NCI-H748 (cell line): ENCODE measurements around the gene PLXNB2.
"Not testable (repeated sequence)": the region's sequence is repeated elsewhere in the genome, so short reads cannot be mapped to it uniquely, and the experiment has no call there.

ENCODE experiments used
- DNase-seq: peaks from one replicate; lab custom pipeline; 2025; ENCODE audit not compliant: unreplicated experiment; lab: John Stamatoyannopoulos, UW

The PLXNB2 gene

DNA sequence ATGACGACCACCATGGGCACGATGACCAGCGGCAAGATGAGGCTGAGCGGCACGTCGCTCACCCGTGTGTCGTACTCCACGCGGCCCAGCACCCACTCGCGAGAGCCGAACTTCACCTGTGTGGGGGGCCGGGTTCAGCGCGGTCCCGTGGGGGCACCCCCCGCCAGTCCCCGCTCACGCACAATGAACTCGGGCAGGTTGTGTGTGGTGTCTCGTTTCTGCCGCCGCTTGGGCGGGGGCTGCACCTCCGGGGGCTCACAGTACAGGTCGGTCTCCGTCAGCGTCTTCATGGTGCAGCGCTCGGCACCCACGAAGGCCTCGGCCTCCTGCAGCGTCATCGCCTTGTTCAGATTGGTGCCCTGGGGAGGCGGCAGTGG is 26.1 kb downstream of the PLXNB2 start:
- no peak for DNase-seq

GRCh38 chr22:50280708-50281383 is 26.6 kb downstream of the PLXNB2 start:
- no peak for DNase-seq

DNA sequence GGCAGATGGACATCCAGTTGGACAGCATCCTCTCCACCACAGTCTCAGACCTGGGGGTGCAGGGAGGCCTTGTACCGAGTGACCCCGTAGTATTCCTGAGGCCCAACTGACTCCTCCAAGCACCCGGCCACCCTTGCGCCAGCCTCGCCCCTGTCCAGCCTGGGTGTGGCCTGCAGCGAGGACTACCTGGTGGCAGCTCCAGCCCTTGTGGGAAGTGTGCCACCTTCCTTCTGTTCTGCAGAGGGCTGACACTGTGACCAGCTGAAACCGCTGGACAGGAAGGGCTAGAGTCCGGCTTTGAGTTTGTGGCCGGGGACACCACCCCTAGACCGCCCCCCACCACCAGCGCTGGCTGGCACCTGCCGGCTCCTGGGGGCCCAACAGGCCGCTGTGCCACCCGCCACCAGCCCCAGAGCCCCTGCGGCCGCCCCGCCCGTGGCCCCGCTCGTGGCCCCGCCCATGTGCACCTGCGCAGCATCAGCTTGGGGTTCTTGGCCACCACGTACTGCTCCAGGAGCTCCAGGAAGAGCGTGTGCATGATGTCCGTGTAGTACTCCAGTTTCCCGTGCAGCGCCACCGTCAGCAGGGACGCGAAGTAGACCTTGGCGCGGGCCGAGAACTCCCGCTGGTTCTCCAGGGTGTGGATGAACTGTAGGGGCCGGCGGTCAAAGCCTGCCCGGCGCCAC is 27.3 kb downstream of the PLXNB2 start:
- DNase-seq: no peak

- no peak for DNase-seq
Measured at GRCh38 chr22:50278956-50279619, 28.4 kb downstream of the PLXNB2 start.

- no peak for DNase-seq
Measured at GRCh38 chr22:50278461-50278860, 29.0 kb downstream of the PLXNB2 start.

DNA sequence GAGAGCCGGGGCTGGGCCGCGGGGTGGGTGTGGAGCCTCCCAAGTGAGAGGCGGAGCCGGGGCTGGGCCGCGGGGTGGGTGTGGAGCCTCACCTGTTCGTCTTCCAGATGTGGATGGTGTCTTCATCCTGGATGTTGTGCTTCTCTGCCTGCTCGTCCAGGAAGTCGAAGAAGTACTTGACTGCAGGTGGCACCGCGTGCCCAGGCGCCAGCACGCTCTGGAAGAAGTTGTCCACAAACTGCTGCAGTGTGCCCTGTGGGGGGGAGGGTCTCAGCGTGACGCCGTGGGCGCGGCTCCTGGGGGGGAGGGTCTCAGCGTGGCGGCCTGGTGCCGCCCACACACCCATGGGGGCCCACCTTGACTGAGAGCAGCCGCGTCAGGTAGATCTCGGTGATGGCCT is 29.7 kb downstream of the PLXNB2 start:
- no peak for DNase-seq

GRCh38 chr22:50276143-50276542 is 31.3 kb downstream of the PLXNB2 start:
- peak; percentile 23 for DNase-seq

DNA sequence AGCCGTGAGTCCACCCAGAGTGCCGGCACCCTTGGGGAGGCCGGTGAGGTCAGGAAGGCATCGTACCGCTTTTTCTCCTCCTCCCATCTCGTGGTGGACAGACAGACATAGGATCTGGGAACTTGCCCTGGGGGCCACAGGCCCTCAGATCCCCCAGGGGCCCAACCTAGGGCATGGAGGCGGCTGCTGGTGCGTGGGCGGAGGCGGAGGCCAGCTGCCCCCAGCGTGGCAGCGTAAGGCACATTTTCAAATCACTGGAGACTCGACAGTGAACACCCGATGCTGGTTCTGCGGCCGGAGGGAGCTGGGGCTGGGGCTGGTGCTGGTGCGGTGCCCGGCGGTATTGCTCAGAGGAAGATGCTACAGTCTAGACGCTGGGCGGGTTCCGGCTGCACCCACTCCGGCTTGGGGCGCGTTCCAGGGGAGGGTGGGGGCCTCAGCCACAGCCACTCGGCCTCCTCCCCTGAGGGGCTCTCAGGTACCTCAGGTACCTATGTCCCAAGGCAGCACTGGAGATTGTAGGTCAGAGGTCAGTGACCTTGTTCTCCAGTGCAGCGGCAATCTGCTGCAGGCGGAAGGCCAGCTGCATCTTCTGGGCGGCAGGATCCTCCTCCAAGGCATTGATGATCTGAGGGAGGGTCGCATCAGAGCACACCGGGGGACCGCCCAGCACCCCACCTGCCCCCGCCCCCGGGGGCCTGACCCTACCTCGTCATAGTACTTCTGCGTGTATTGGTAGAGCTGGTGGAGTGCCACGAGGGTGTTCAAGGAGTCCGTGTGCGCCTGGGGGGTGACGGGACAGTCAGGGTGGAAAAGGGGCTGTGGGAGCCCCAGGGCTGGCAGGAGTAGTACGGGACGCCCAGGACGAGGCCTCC is 32.0 kb downstream of the PLXNB2 start:
- no peak for DNase-seq

DNA sequence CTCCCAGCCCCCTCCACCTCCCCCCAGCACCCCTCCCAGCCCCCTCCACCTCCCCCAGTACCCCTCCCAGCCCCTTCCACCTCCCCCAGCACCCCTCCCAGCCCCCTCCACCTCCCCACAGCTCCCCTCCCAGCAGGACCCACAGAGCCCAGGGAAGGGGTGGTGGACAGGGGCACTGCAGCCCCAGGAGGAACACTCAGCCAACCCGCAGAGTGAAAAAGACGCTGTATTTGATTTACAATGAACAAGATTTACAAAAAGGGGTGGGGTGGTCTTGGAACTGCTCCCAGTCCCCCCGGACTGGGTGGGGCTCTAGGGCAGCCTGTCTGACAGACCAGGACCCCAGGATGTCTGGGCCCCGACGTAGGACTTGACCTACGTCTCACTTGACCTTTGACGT is 32.7 kb downstream of the PLXNB2 start:
- no peak for DNase-seq

DNA sequence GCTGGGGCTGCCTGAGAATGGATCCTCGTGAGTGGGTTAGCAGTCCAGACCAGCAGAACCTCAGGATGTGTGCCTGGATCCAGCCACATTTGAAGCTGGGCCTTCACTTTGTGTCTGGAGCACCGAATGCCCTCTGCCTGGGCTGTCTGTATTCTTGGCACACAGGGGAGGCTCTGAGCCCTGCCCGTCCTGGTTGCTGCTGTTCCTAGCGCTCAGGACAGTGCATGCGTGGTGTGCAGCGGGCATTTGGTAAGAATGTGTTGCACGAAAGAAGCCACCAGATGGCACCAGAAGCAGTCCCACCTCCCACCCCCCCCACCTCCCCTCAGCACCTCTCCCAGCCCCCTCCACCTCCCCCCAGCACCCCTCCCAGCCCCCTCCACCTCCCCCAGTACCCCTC is 33.1 kb downstream of the PLXNB2 start:
- DNase-seq: peak; percentile 59

DNA sequence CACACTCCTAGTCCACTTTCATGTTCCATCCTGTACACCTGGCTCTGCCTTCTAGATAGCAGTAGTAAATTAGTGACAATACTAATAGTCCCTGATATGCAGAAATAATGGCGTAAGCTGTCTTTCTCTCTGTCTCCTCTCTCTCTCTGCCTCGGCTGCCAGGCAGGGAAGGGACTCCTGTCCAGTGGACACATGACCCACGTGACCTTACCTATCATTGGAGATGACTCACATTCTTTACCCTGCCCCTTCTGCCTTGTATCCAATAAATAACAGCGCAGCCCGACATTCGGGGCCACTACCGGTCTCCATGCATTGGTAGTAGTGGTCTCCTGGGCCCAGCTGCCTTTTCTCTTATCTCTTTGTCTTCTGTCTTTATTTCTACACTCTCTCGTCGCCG is 33.7 kb downstream of the PLXNB2 start:
- DNase-seq: not testable (repeated sequence)

DNA sequence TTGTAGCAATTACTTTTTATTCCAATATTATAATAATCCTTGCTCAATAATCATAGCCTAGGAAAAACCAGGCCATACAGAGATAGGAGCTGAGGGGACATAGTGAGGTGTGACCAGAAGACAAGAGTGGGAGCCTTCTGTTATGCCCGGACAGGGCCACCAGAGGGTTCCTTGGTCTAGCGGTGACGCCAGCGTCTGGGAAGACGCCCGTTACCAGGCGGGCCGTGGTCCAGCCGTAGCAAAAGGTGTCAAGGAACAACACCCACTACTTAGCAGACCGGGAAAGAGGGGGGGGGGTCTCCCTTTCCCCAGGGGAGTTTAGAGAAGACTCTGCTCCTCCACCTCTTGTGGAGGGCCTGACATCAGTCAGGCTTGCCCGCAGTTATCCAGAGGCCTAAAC is 34.1 kb downstream of the PLXNB2 start:
- DNase-seq: not testable (repeated sequence)

- DNase-seq: peak; percentile 43
Measured at GRCh38 chr22:50272044-50272802, 35.2 kb downstream of the PLXNB2 start.

DNA sequence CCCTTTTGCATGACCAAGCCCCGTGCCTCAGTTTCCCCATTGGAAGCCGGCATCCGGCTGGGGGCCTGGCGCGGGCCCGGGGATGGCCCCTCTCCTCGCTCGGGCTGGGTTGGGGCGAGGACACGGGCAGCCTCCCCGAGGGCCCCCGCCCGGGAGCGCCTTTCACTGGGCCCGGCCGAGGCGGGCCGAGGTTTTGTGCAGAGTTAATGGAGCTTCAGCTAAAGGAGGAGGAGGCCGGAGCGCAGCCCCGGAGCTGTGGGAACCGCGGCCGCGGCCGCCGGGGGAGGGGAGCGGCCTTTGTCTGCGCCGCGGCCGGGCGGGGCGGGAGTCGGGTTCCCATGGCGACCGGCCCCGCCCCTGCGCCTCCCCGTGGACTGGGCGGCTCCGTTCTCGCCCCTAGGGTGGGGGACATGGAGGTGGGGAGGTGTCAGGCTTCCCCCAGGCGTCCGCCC is 35.9 kb downstream of the PLXNB2 start:
- peak; percentile 89 for DNase-seq

GRCh38 chr22:50270666-50271394 is 36.6 kb downstream of the PLXNB2 start:
- DNase-seq: peak; percentile 66

GRCh38 chr22:50269970-50270665 is 37.3 kb downstream of the PLXNB2 start, which contains the start of gene MAPK11:
TSS of gene MAPK11 (minus strand) at chr22:50270380. CDS start at chr22:50270292, 88 bp downstream.
- peak; percentile 67 for DNase-seq

DNA sequence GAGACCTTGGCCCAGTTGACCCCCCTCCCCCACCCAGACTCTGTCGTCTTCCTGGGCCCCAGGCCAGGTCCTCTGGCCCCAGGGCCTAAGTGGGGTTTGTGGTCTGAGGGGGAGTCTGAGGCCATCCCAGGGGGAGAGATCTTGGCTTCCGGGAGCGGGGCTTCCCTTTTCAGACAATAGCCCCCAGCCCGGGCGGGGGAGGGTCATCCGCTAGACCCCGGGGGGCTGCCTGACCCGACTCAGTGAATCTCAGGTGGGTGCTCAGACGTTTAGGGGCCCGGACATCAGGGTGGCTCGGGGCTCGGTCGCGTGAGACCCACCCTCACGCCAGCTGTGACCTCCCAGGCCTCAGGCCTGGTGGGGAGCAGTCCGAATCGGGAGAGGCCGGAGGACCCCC is 37.9 kb downstream of the PLXNB2 start:
- no peak for DNase-seq

GRCh38 chr22:50268655-50269113 is 38.8 kb downstream of the PLXNB2 start:
- DNase-seq: peak; percentile 25
